Progenitor cell of endocrine pancreas (in vitro differentiated cells): ENCODE data around the gene NHSL2. TPM values are rescaled to one million over a fixed set of nuclear protein-coding genes. Genes with fewer than 3 reads are reported as not detected.

Experiments used
- DNase-seq: peaks from one replicate; pipeline ENCODE4 v3.0.0; 2021; ENCODE audit warnings: low spot score; ENCODE audit not compliant: unreplicated experiment
- H3K27ac Mint-ChIP-seq: 2 replicates; pipeline ENCODE4 v1.8.0; 2021; ENCODE audit warnings: mild to moderate bottlenecking, moderate library complexity, mixed read lengths
- H3K27me3 Mint-ChIP-seq: 2 replicates; pipeline ENCODE4 v1.8.0; 2021; ENCODE audit warnings: mixed read lengths
- H3K36me3 Mint-ChIP-seq: 2 replicates; pipeline ENCODE4 v1.8.0; 2022; ENCODE audit warnings: mixed read lengths; ENCODE audit not compliant: insufficient read depth
- H3K4me1 Mint-ChIP-seq: 2 replicates; pipeline ENCODE4 v1.8.0; 2021; ENCODE audit warnings: low read depth, mixed read lengths
- H3K4me3 Mint-ChIP-seq: 2 replicates; pipeline ENCODE4 v1.8.0; 2021; ENCODE audit warnings: low read depth, mild to moderate bottlenecking, moderate library complexity, mixed read lengths
- H3K9me3 Mint-ChIP-seq: 2 replicates; pipeline ENCODE4 v1.8.0; 2021; ENCODE audit warnings: low read depth, mixed read lengths
- CTCF ChIP-seq: fragments of 200-600 bp; sonication (generic); IDR thresholded peaks from one replicate; pipeline ENCODE4 v1.5.0; 2021; ENCODE audit warnings: antibody characterized with exemption, mild to moderate bottlenecking; ENCODE audit not compliant: unreplicated experiment
- total RNA-seq: library from RNA; stranded (reverse); gene quantifications from 2 replicates; pipeline ENCODE4 v1.2.1, GENCODE V29; 2021

The NHSL2 gene
- total RNA-seq, 1 donor from 2014 or later, result 3.4 TPM

- Mint-ChIP-seq H3K4me3 (no peak overlapping the region), H3K27me3 (peaks cover 6% of the 10 kb centered on the region), H3K27ac (no peak overlapping the region), H3K36me3 (peaks cover 14% of the 10 kb centered on the region), H3K4me1 (peaks cover 3% of the 10 kb centered on the region), H3K9me3 (peaks cover 19% of the 10 kb centered on the region)
- no peak for TF ChIP-seq CTCF
- DNase-seq, result no peak
These were observed 223.4 kb downstream of the NHSL2 start for GRCh38 chrX:72133851-72134546.

GRCh38 chrX:72137846-72138495 lies 227.3 kb downstream of the NHSL2 start:
- peaks cover 6% of the 10 kb centered on the region for H3K9me3 Mint-ChIP-seq
- peaks cover 3% of the 10 kb centered on the region for H3K27me3 Mint-ChIP-seq
- TF ChIP-seq CTCF, result no peak
- no peaks in the 10 kb centered on the region for H3K4me1 Mint-ChIP-seq
- H3K36me3 Mint-ChIP-seq, result peaks cover 3% of the 10 kb centered on the region
- DNase-seq, result no peak
- no peak overlapping the region for H3K4me3 Mint-ChIP-seq
- no peak overlapping the region for H3K27ac Mint-ChIP-seq

DNA sequence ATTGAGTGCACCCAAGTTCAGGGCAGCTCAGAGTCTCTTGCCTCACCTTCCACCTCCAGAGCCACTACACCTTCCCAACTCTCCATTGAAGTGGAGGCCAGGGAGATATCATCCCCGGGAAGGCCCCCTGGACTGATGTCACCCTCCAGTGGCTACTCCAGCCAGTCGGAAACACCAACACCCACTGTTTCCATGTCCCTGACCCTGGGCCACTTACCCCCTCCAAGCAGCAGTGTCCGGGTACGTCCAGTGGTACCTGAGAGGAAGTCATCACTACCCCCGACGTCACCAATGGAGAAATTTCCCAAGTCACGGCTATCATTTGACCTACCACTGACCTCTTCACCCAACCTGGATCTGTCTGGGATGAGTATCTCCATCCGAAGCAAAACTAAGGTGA lies 228.9 kb downstream of the NHSL2 start:
- H3K4me1 Mint-ChIP-seq, result no peaks in the 10 kb centered on the region
- no peak for DNase-seq
- TF ChIP-seq CTCF, result no peak
- no peak overlapping the region for H3K27ac Mint-ChIP-seq
- H3K36me3 Mint-ChIP-seq, result peaks cover 3% of the 10 kb centered on the region
- H3K9me3 Mint-ChIP-seq, result peaks cover 3% of the 10 kb centered on the region
- H3K27me3 Mint-ChIP-seq, result no peaks in the 10 kb centered on the region
- H3K4me3 Mint-ChIP-seq, result no peak overlapping the region

GRCh38 chrX:72141372-72142004 lies 230.8 kb downstream of the NHSL2 start:
- H3K9me3 Mint-ChIP-seq, result peaks cover 3% of the 10 kb centered on the region
- H3K4me1 Mint-ChIP-seq, result no peaks in the 10 kb centered on the region
- TF ChIP-seq CTCF, result no peak
- H3K27ac Mint-ChIP-seq, result no peak overlapping the region
- no peak overlapping the region for H3K4me3 Mint-ChIP-seq
- no peaks in the 10 kb centered on the region for H3K27me3 Mint-ChIP-seq
- H3K36me3 Mint-ChIP-seq, result peaks cover 3% of the 10 kb centered on the region
- no peak for DNase-seq

- Mint-ChIP-seq H3K27ac (peak overlapping the region; percentile 55), H3K4me1 (no peaks in the 10 kb centered on the region)
These were observed 231.6 kb downstream of the NHSL2 start for GRCh38 chrX:72142094-72142793.

More at GRCh38 chrX:72142094-72142793, 231.6 kb downstream of the NHSL2 start:
- H3K9me3 Mint-ChIP-seq, result peaks cover 3% of the 10 kb centered on the region
- H3K27me3 Mint-ChIP-seq, result no peaks in the 10 kb centered on the region
- DNase-seq, result no peak
- no peak for TF ChIP-seq CTCF
- H3K36me3 Mint-ChIP-seq, result peaks cover 3% of the 10 kb centered on the region
- H3K4me3 Mint-ChIP-seq, result no peak overlapping the region
